ENCODE results near the gene SAMD14.

SAMD14 gene

DNA sequence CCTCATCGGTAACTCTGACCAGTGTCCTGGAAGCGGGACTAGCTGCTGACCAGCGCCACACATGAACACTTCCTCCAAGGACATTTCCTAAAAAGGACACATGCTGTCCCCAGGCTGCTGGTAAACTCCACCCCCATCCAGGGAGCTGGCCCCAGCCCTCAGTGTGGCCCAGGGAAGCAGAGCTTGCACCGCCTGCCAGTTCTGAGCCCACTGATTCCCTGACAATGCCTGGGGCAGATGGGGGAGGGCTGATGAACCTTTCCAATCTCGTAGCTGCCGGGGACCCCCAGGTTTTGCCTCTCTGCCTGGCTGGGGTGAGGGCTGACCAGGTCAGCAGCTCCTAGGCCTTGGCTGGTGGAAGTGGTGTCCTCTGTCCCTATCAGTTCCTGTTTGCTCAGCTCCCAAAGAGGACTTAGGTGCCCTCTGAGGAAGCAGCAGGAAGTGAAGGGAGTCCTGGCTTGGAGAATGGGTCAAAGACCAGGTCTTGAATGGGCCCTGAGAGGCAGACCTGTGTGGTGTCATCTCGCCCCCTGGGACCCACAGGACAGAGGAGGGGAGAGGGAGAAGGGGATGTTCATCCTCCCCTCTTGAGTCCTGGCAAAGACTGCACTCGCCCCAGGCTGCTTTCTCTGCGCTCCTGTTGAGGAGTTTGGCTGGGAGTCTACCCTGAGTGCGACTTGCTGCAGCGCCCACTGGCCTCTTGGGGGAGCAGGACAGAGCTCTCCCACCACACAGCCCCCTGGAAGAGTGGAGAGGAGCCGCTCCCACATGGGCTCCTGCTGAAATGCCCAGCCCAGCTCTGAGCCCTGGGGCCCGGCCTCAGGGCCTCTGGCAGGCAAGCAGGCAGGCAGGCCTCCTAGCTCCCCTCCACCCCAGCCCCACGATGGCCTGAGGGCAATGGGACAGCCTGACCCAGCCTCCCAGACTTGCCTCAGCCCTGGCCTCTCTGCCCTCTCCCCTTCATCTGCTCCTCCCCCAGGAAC lies 18.0 kb downstream of the SAMD14 start:
- no peak for DNase-seq

DNA sequence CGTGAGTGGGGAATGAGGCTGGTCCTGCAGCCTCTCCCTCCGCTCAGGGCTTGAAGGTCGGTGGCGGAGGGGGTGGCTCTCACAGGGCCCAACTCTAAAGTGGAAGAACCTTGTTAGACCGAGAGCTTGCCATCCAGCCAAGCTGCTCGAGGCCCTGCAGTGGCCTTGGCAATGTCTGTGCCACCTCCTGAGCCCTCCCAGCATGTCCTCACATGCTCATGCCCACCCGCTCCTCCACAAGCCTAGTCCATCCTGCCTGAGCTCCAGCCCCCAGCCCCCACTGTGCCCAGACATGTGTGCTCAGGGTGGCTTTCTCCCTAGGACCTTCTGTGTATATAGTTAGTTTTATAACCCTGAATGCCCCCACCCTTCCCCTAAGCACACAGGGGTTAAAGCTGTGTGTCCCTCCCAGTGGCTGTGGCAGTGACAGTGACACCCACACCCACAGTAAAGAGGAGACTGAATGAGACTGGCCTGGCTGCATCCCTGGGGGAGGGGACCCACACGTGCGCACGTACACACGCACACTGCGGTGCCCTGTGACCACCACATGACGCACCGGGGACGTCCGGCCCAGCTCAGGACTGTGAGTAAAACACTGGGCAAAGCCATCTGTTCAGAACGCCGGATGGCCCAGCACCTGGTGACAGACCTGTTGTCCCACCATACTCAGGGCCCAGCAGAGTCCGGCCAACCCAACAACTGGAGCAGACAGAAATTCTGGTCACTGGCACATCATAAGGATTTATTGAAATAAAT lies 19.2 kb downstream of the SAMD14 start:
- DNase-seq, result no peak

DNA sequence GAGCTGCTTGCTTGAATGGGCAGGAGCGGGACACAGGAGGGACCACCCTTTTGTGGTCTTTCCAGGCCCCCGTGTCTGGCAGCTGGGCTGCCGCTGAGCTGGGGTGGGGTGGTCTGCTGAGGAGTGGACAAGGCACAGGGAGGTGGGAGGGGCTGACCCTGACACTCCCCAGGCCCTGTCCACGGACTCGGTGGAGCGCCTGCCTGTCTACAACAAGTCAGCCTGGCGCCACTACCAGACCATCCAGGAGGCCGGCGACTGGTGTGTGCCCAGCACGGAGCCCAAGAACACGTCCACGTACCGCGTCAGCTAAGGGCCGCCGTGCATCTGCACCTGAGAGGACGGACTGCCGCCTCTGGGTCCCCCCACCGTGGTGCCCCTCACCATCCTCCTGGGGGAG lies 20.2 kb downstream of the SAMD14 start:
- no peak for DNase-seq

DNA sequence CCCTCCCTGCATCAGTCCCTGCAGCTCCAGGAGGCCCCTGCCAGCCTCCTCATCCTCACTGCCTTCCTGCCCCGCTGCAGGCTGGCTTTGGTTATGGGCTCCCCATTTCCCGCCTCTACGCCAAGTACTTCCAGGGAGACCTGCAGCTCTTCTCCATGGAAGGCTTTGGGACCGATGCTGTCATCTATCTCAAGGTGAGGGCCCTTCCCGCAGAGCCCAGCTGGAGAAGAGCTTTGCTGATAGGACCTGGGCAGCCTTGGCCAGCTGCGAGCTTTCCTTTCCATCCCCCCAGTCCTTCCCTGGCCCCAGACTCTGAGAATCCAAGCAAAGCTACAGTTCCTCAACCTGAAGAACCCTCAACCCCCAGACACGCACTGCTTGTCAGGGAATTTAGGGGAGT lies 20.8 kb downstream of the SAMD14 start:
- DNase-seq, result no peak

DNA sequence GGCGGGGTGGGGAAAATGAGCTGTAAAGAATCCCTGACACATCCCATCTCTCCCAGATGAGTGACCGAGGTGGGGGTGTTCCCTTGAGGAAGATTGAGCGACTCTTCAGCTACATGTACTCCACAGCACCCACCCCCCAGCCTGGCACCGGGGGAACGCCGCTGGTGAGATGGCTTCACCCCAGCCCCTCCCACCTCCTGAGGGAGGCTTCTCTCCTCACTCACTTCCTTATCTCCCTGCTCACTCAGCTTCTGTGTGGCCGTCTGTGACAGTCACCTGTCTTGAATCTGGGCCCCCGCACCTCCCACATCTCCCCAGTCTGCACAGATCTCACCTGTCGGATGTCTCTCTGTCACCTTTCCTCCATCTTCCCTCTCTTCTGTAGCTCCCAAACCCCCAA lies 21.4 kb downstream of the SAMD14 start:
- DNase-seq, result no peak

DNA sequence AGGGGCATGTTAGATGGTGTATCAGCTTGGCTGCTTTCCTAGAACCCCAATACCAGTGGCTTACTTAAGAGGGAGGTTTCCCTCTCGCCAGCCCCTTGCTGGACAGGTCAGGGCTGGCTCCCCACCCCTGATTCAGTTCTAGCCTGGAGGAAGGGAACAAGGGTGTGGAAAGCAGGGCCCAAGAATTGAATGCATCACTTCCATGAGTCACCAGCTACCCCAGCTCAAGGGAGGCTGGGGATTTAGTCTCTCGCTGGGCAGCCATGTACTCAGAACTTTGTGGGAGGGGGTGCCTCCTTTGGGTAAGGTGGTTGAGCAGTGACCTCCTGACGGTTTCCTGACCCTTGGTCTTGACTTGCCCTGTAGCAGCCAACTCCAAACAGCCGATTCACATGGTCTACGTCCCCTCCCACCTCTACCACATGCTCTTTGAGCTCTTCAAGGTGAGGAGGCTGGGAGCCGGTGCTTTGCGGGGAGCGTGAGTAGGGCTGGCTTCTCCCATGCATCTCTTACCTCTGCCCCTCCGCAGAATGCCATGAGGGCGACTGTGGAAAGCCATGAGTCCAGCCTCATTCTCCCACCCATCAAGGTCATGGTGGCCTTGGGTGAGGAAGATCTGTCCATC lies 22.1 kb downstream of the SAMD14 start:
- no peak for DNase-seq

DNA sequence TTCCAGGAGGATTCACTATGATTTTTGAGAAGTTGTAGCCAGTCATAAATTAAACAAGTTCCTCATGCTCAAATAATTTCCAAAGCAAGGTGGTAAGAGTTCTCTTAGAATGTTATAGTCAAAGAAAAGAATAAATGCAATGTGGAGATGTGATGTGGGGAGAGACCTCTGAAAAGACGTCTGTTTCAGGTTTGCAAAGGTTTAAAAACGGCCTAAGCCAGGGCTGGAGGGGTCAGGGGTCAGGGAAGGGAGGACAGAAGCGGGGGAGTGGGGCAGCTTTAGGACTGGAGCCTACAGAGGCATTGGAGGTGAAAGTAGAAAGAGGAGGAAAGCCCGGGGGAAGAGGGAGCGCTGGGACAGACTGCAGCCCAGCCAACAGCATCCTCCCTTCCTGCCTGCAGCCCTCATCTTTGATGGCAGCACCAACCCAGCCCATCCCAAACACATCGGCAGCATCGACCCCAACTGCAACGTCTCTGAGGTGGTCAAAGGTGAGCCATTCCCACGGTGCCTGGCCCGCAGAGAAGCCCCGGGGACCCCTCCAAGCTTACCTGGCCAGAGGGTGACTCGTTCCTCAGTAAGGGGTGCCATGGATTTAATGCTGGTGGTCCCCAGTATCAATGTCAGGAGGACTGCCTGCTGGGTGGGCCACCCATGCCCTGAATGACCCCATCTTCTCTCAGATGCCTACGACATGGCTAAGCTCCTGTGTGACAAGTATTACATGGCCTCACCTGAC lies 23.4 kb downstream of the SAMD14 start:
- no peak for DNase-seq

DNA sequence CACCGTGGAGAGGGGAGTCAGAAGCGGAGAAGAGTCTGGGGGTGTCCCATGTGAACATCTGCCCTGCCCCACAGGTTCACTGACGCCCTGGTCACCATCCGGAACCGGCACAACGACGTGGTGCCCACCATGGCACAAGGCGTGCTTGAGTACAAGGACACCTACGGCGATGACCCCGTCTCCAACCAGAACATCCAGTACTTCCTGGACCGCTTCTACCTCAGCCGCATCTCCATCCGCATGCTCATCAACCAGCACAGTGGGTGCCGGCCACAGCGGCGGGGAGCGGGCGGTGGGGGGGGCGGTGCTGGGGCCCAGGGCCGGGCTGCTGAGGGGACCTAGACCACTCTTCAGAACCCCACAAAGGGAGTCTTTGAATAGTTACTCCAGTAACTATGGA lies 24.1 kb downstream of the SAMD14 start:
- no peak for DNase-seq

DNA sequence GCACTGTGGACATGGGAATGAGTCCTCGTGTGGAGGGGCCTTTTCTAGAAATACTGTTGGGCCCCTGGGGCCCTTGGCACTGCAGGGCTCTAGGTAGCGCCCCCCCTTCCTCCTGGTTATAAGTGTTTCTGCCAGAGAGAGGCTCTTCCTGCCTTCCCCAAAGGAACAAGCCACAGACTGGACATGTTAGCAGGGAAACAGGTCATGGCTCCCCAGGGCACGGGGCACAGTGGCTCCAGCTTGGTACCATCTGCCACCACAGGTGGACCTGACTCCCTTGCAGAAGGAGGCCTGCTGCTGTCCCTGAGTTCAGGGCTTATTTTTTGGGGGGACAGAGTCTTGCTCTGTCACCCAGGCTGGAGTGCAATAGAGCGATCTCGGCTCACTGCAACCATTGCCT lies 26.0 kb downstream of the SAMD14 start:
- DNase-seq, result no peak

DNA sequence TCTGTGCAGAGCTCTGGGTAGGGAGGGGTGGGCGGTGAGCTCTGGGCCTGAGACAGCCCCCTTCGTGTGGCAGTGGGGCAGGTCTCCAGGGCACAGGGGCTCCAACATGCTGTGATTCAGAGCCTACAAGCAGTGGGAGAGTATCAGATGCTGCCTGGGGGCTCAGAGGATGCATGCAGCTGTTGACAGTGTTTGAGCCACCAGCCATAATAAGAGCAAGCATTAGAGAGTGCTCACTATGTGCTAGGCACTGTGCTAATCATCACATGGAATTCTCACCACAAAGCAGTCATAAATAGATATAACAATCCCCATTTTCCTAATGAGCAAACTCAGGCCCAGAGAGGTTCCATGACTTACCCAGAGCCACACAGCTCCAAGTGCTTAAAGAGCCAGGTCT lies 26.7 kb downstream of the SAMD14 start:
- no peak for DNase-seq

DNA sequence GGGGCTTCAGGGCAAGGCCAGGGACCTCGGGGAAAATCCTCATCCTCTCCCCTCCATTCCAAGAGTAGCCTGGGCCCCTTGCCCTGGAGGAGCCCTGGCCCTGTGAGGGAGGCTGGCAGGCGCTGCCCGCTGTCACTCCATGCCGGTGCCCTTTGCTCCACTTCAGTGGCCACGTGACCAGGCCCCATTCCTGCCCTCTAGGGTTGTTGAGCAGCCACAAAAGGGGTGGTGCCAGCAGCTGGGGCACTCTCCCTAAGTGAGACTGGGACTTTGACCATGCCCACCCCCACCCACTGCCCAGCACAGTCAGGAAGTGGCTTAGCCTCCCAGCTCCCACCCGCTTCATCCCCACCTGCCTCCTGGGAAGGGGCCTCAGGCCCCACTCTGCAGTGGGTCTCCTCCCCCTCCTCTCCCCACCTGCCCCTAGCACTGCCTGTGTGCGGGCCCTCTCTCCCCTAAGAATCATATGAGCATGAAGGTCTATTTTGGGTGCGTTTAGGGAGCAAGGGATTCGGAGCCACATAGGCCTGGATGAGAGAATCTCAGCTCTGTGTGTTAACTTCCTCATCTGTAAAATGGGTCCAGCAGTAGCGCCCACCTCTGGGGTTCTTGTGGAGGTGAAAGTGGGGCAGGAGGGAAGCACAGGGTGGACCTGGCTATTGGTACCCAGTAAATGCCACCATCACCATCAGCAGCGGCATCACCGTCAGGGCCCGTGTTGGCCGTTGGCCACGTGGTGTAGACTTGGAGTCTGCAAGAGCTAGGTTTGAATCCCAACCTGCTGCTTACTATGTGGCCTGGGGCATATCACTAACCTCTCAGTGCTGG lies 27.6 kb downstream of the SAMD14 start:
- DNase-seq, result no peak

DNA sequence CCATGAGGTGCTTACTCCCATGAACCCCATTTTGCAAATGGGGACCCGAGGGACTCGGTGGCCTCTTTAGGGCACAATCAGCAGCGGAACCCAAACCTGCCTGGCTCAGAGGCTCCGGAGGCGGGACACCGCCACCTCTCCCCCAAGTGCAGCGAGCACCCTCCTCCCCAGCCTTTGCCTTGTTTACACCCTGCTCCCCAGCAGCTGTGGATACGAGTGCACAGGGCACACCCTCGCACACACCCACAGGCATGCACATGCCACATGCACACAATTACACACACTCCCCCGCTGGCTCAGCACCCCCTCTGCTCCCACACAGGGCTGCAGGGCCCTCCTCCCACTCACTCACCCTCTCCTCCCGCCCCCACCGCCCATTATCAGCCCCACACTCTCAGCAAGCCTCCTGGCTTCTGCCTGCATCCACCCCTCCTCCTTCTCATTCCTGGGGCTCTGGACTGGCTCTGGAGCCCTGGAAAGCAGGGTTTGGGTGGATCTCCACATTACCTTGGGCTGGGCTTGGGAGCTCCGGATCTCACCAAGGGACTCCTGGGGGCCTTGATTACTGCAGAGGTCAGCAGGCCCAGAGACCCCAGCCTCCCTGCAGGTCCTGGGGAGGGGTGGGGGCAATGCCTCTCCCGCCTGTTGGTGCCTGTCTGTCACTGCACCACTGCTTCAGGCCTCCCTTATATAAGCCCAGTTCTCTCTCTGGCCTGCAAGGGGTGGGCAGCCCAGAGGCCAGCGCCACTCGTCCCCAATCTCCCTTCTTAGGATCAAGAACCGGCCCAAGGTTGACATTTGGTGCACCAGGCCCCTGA lies 28.4 kb downstream of the SAMD14 start:
- no peak for DNase-seq

DNA sequence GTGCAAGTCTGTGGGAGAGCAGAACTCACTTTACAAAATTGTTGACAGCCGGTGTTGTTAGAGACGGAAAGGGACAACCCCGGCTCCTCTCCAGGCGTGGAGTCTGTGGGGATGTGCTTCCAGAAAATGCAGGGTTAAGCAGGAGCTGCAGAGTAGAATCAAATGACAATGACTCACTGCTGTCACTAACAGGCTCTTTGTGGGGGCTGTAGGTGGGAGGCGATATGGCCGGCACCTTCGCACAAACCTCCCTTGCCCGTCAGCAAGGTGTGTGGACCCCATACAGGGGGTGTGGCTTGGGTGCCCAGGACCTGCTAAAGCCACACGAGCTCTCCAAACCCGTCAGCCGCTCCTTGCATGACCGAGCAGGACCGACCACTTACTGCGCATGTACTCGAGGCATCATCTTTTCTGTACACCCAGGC lies 29.0 kb downstream of the SAMD14 start:
- no peak for DNase-seq

DNA sequence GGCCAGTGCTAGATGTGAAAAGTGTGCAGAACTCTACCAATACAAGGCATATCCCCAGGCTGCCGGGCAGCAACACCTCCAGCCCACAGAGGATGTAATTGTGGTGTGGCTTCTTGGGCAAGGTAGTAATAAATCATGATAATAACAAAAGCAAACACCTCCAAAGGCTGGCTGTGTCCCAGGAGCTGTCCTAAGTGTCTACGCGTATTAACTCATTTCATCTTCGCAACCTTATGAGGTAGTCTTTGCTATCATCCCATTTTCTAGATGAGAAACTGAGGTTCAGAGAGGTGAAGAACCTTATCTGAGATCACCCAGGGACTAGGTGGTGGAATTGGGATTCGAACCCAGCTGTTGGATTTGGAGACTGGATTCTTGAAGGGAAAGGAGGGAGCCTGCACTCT lies 29.5 kb downstream of the SAMD14 start:
- DNase-seq, result no peak

DNA sequence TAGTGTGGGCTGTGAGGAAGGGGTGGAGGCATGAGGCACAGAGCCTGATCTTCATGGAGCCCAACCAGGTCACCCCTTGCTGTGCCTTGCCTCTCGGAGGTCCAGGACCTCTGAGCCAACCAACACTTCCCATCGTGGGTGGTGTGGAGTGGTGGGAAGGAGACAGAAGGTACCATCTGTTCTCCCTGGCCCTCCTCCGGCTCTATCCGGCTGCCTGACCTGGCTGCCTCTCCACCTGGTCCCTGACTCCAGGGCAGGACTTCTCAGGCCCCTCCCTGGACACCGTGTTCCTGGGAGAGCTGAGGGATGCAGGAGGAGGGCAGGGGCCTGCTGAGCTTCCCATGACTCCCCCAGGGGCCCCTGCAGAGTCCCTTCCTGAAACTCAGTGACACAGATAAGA lies 31.0 kb downstream of the SAMD14 start:
- no peak for DNase-seq

DNA sequence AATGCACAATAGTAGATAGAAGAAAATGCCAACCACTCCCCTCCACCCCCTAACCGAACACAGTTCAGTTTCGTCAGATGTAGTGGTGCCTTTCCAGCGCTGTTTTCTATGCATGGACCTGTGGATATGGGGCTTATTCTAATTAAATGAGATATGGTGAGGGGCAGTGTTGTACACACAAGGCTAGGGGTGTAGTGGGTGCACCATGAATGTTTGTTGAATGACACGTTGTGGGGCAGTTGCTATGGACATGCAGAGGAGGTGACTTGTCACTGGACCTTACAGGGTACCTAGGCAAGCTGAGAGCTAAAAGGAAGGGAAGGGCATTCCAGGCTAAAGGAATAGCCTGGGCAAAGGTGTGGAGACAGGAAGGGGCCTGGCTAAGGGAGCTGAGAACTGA lies 31.4 kb downstream of the SAMD14 start:
- no peak for DNase-seq

DNA sequence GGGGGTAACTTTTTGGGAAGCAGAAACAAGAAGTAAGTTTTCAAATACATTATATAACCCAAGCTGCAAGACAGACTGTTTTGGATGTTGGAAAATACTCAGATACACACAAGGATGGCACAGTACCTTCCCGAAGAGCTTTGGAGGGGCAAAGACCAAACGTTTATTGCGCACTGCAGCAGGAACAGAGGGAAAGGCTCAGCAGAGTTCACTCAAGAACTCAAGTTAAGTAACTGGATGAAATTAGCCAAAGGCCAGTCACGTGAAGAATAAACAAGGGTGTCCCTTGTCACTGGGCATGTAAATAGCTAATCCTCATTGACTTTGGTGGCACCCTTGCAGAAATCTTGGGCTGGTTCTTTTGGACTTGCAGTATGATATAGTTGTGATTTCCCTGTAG lies 32.0 kb downstream of the SAMD14 start:
- DNase-seq, result no peak

DNA sequence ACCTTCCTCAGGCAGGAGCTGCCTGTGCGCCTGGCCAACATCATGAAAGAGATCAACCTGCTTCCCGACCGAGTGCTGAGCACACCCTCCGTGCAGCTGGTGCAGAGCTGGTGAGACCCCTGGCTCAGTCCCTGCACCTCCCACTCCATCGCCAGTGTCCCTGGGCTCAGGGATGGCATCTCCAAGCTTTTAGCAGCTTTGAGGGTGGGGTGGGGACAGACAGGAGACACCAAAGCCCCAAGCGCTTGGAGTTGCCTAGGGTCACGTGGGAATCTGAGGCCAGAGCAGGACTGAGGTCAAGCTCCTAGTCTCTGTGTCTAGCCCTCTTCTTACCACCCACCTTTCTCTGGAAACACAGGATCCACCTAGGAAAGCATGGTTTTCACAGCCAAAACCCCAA lies 32.5 kb downstream of the SAMD14 start:
- no peak for DNase-seq

DNA sequence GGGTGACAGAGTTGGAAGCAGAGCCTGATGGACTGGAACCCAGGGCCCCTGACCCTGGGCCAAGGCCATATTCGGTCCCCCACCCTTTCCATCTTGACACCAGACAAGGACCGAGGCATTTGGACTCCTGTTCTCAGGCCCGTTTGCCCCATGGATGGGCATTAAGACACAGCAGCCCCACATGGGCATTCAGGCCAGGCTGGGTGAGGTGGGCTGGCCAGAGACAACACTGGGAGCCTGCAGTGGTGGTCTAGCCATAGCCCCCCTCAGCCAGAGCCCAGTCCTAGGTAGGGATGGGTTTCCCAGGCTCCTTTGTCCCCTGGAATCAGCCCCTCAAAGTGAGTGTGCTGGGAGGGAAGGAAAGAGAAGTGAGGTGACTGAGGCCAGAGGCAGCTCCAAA lies 33.2 kb downstream of the SAMD14 start:
- DNase-seq, result no peak

DNA sequence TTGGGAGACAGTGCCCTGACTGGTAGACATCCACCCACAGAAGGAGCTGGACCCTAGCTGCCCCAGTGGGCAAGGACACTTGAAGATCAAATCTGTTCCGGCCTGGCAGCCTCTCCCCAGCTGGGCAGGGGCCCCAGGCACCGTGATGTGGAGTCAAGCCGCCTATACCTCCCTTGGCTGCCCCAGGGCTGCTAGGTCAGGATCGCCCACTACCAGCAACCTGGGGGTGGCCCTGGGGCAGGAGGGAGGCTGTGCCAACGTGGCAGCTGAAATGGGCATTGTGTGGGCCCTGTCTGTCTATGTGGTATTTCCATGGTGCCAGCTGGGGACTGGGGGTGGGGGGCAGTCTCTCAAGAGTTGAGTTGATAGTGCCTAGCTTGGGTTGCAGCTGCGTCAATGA lies 33.9 kb downstream of the SAMD14 start:
- DNase-seq, result no peak

DNA sequence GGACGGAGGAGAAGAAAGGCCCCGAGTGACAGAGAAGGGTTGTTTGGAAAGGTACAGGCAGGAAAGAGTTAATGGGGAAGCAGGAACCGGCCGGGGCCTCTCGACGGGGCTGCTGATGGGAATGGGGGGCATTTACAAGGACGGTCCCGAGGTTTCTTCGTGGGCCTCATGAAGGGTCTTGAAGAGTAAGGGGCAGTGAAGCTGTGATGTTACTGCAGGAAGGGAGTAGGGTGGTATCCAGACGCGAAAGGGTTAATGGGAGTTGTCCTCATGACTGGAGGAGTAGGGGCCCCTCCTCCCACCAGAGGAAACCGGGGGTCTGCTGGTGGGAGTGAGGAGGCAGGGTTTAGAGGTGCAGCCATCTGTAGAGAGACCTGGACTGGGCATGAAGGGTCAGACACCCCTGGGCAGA lies 34.3 kb downstream of the SAMD14 start:
- no peak for DNase-seq

Measured in CD4-positive, alpha-beta T cell treated with Interferon alpha-2 for 1 hour (primary cell).